HepG2 (cell line): ENCODE measurements around the gene LOXL4. TPM values are rescaled to one million over a fixed set of nuclear protein-coding genes. Genes with fewer than 3 reads are reported as not detected.

ENCODE experiments used
- ARNT ChIP-seq: fragments of 450-650 bp; IDR thresholded peaks from 2 replicates; pipeline ENCODE4 v1.6.1; 2017
- CREM ChIP-seq, 2 experiments: sonication (generic) in 1 of 2; formaldehyde crosslinking in 1 of 2; IDR thresholded peaks; 2 replicates each; pipeline versions ENCODE4 v1.4.0 to v1.6.1; 2016 to 2020; ENCODE audit warnings: antibody characterized with exemption in 1 of 2, mild to moderate bottlenecking in 1 of 2, missing genetic modification reagents in 1 of 2
- HMG20A ChIP-seq: IDR thresholded peaks from 2 replicates; pipeline ENCODE4 v1.6.1; 2016; ENCODE audit warnings: borderline replicate concordance
- HOXA3 ChIP-seq: sonication (generic); formaldehyde crosslinking; IDR thresholded peaks from 2 replicates; pipeline ENCODE4 v1.5.0; 2020; ENCODE audit warnings: missing genetic modification reagents
- HOXA7 ChIP-seq: sonication (generic); formaldehyde crosslinking; IDR thresholded peaks from 2 replicates; pipeline ENCODE4 v1.8.1; 2022; ENCODE audit warnings: mild to moderate bottlenecking, missing genetic modification reagents, moderate library complexity
- KDM4B ChIP-seq: sonication (generic); formaldehyde crosslinking; IDR thresholded peaks from 2 replicates; pipeline ENCODE4 v1.4.0; 2020; ENCODE audit warnings: missing genetic modification reagents
- KLF13 ChIP-seq: sonication (generic); formaldehyde crosslinking; IDR thresholded peaks from 2 replicates; pipeline ENCODE4 v1.4.0; 2020; ENCODE audit warnings: mild to moderate bottlenecking, missing genetic modification reagents
- NCOR1 ChIP-seq: fragments of 200-600 bp; sonication (generic); IDR thresholded peaks from 2 replicates; pipeline ENCODE4 v1.7.0; 2017; ENCODE audit warnings: antibody characterized with exemption, low read length, borderline replicate concordance
- NR2F1 ChIP-seq, 2 experiments: fragments of 450-650 bp in 1 of 2; formaldehyde crosslinking in 1 of 2; IDR thresholded peaks; 2 replicates each; pipeline versions ENCODE4 v1.5.0 to v1.6.1; 2016 to 2020; ENCODE audit warnings: mild to moderate bottlenecking in 1 of 2, missing compliant biosample characterization in 1 of 2, missing genetic modification reagents in 1 of 2, moderate library complexity in 1 of 2
- PAWR ChIP-seq: sonication (generic); formaldehyde crosslinking; IDR thresholded peaks from 2 replicates; pipeline ENCODE4 v1.4.0; 2020; ENCODE audit warnings: missing genetic modification reagents, mild to moderate bottlenecking, borderline replicate concordance
- PHF20 ChIP-seq: sonication (generic); formaldehyde crosslinking; IDR thresholded peaks from 2 replicates; pipeline ENCODE4 v1.5.0; 2020; ENCODE audit warnings: mild to moderate bottlenecking, missing genetic modification reagents
- RBAK ChIP-seq: sonication (generic); formaldehyde crosslinking; IDR thresholded peaks from 2 replicates; pipeline ENCODE4 v1.5.1; 2020; ENCODE audit warnings: mild to moderate bottlenecking, missing genetic modification reagents
- RORA ChIP-seq: sonication (generic); formaldehyde crosslinking; IDR thresholded peaks from 2 replicates; pipeline ENCODE4 v1.5.0; 2020; ENCODE audit warnings: mild to moderate bottlenecking, missing genetic modification reagents, moderate library complexity
- SIN3B ChIP-seq: fragments of 150-350 bp; IDR thresholded peaks from 2 replicates; pipeline ENCODE4 v1.6.1; 2014; ENCODE audit warnings: low read length
- SIX4 ChIP-seq: sonication (generic); formaldehyde crosslinking; IDR thresholded peaks from 2 replicates; pipeline ENCODE4 v1.4.0; 2020; ENCODE audit warnings: missing genetic modification reagents
- SNRNP70 ChIP-seq: fragments of 200-400 bp; formaldehyde crosslinking; IDR thresholded peaks from 2 replicates; pipeline ENCODE4 v1.6.1; 2017; ENCODE audit warnings: mild to moderate bottlenecking, low read depth, low read length, moderate library complexity
- SOX5 ChIP-seq: IDR thresholded peaks from 2 replicates; pipeline ENCODE4 v1.6.1; 2016; ENCODE audit warnings: borderline replicate concordance
- SOX6 ChIP-seq, 2 experiments: fragments of 450-650 bp in 1 of 2; sonication (generic) in 1 of 2; formaldehyde crosslinking in 1 of 2; IDR thresholded peaks; 2 replicates each; pipeline versions ENCODE4 v1.4.0 to v1.6.1; 2017 to 2020; ENCODE audit warnings: antibody characterized with exemption in 1 of 2, mild to moderate bottlenecking in 1 of 2, missing genetic modification reagents in 1 of 2
- SP1 ChIP-seq, 2 experiments: fragments of 450-650 bp in 1 of 2; sonication (generic) in 1 of 2; formaldehyde crosslinking in 1 of 2; IDR thresholded peaks; 2 replicates each; pipeline versions ENCODE4 v1.4.0 to v1.6.1; 2016 to 2020; ENCODE audit warnings: missing genetic modification reagents in 1 of 2
- U2AF1 ChIP-seq: fragments of 200-400 bp; formaldehyde crosslinking; optimal IDR thresholded peaks from 2 replicates; pipeline ENCODE3; 2017; ENCODE audit warnings: mild to moderate bottlenecking, low read depth, low read length
- ZNF383 ChIP-seq: sonication (generic); formaldehyde crosslinking; IDR thresholded peaks from 2 replicates; pipeline ENCODE4 v1.4.0; 2020; ENCODE audit warnings: missing genetic modification reagents, mild to moderate bottlenecking, borderline replicate concordance
- ZNF432 ChIP-seq: sonication (generic); formaldehyde crosslinking; IDR thresholded peaks from 2 replicates; pipeline ENCODE4 v1.5.0; 2020; ENCODE audit warnings: missing genetic modification reagents, mild to moderate bottlenecking, borderline replicate concordance
- ZNF564 ChIP-seq: sonication (generic); formaldehyde crosslinking; IDR thresholded peaks from 2 replicates; pipeline ENCODE4 v1.8.1; 2023; ENCODE audit warnings: mild to moderate bottlenecking, missing genetic modification reagents
- ZNF703 ChIP-seq: sonication (generic); formaldehyde crosslinking; IDR thresholded peaks from 2 replicates; pipeline ENCODE4 v1.5.1; 2020; ENCODE audit warnings: missing genetic modification reagents, mild to moderate bottlenecking, moderate library complexity, borderline replicate concordance
- ZNF749 ChIP-seq: sonication (generic); formaldehyde crosslinking; IDR thresholded peaks from 2 replicates; pipeline ENCODE4 v1.8.0; 2022; ENCODE audit warnings: mild to moderate bottlenecking, missing genetic modification reagents, moderate library complexity, borderline replicate concordance
- polyA plus RNA-seq, 8 experiments: library from polyadenylated mRNA; depleted of rRNA in 3 of 8; stranded (reverse) in 7 of 8; unstranded in 1 of 8; fragments of >200 nt; fragmentation: Illumina TruSeq in 4 of 8; extraction: Trizol in 4 of 8; gene quantifications; 2 replicates each; pipeline versions ENCODE4 v1.2.1 to v1.2.3, GENCODE V29; 2011 to 2016; ENCODE audit warnings: low read depth in 4 of 8, missing spikeins in 1 of 8, mixed read lengths in 1 of 8; ENCODE audit not compliant: insufficient read depth in 1 of 8
- total RNA-seq, 5 experiments: library from RNA; depleted of rRNA; stranded (reverse); fragments of >200 nt; fragmentation: Illumina TruSeq; extraction: Trizol; gene quantifications; 2 replicates each; pipeline ENCODE4 v1.2.3, GENCODE V29; 2016; ENCODE audit warnings: low read depth in 1 of 5
- TF ChIP-seq, protein P1 (sequence below): sonication (generic); formaldehyde crosslinking; IDR thresholded peaks from 2 replicates; pipeline ENCODE4 v1.4.0; 2020; ENCODE audit warnings: missing genetic modification reagents
- TF ChIP-seq, protein P2 (sequence below): IDR thresholded peaks from 2 replicates; pipeline ENCODE4 v1.4.0; 2020; ENCODE audit warnings: mild to moderate bottlenecking, missing genetic modification reagents

The LOXL4 gene
- total and polyA plus RNA-seq, 2 of the 13 experiments (the other 11 are each of a cell fraction or from before 2014, with no cell fraction given): 8.8 to 21.1 TPM

DNA sequence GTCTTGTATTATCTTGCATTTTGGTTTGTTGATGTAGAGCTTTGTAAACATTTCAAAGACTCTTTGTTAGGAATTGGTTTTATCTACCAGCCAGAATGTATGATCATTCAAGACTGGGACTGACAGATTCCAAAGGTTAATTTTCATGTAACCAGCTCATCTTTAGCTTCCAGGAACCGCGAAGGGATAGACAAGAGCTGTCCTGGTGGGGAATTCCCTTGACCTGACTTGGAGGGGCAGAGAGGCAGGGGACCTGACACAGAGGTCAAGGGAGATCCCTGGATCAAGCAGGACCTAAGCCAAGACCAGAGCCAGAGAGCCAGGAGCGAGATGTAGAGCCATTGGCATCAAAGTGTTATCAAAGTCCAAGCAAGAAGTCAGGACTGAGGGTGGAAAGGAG, 6.6 kb upstream of the LOXL4 start (continued):
- TF ChIP-seq KLF13 (CRISPR knock-in tag): no peak
- no peak for TF ChIP-seq ZNF383 (CRISPR knock-in tag)
- no peak for TF ChIP-seq KDM4B
- TF ChIP-seq, protein P1, sequence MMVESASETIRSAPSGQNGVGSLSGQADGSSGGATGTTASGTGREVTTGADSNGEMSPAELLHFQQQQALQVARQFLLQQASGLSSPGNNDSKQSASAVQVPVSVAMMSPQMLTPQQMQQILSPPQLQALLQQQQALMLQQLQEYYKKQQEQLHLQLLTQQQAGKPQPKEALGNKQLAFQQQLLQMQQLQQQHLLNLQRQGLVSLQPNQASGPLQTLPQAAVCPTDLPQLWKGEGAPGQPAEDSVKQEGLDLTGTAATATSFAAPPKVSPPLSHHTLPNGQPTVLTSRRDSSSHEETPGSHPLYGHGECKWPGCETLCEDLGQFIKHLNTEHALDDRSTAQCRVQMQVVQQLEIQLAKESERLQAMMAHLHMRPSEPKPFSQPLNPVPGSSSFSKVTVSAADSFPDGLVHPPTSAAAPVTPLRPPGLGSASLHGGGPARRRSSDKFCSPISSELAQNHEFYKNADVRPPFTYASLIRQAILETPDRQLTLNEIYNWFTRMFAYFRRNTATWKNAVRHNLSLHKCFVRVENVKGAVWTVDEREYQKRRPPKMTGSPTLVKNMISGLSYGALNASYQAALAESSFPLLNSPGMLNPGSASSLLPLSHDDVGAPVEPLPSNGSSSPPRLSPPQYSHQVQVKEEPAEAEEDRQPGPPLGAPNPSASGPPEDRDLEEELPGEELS (CRISPR knock-in tag): 0 out of 2 replicates have a peak, but pooled peaks have one; percentile 12
- no peak for TF ChIP-seq PAWR
- TF ChIP-seq NCOR1: no peak
- TF ChIP-seq RORA (CRISPR knock-in tag): no peak
- peak in 1 of 2 experiments; percentile 30; a peak in 1 of 4 replicates for TF ChIP-seq NR2F1 (CRISPR knock-in tag; IDR thresholded peaks at IDR 0.05)
- no peak for TF ChIP-seq CREM (IDR thresholded peaks at IDR 0.05)
- no peak for TF ChIP-seq CREM (CRISPR knock-in tag; IDR thresholded peaks at IDR 0.05)
- TF ChIP-seq HOXA7 (CRISPR knock-in tag): no peak
- no peak for TF ChIP-seq SOX6 (IDR thresholded peaks at IDR 0.05)
- TF ChIP-seq SOX6 (CRISPR knock-in tag; IDR thresholded peaks at IDR 0.05): peak; percentile 37; the same call in 1 of the 2 replicates
- no peak for TF ChIP-seq ARNT
- 0 out of 2 replicates have a peak, but pooled peaks have one; percentile 22 for TF ChIP-seq HMG20A
- no peak for TF ChIP-seq ZNF703 (CRISPR knock-in tag)
- no peak for TF ChIP-seq RBAK (CRISPR knock-in tag)
- no peak for TF ChIP-seq ZNF432
- TF ChIP-seq SOX5 (CRISPR knock-in tag): 0 out of 2 replicates have a peak, but pooled peaks have one; percentile 30
- TF ChIP-seq SIX4 (CRISPR knock-in tag): no peak
- no peak for TF ChIP-seq U2AF1
- TF ChIP-seq ZNF749 (CRISPR knock-in tag): no peak
- TF ChIP-seq HOXA3 (CRISPR knock-in tag): no peak
- TF ChIP-seq ZNF564 (CRISPR knock-in tag): no peak
- TF ChIP-seq, protein P2, sequence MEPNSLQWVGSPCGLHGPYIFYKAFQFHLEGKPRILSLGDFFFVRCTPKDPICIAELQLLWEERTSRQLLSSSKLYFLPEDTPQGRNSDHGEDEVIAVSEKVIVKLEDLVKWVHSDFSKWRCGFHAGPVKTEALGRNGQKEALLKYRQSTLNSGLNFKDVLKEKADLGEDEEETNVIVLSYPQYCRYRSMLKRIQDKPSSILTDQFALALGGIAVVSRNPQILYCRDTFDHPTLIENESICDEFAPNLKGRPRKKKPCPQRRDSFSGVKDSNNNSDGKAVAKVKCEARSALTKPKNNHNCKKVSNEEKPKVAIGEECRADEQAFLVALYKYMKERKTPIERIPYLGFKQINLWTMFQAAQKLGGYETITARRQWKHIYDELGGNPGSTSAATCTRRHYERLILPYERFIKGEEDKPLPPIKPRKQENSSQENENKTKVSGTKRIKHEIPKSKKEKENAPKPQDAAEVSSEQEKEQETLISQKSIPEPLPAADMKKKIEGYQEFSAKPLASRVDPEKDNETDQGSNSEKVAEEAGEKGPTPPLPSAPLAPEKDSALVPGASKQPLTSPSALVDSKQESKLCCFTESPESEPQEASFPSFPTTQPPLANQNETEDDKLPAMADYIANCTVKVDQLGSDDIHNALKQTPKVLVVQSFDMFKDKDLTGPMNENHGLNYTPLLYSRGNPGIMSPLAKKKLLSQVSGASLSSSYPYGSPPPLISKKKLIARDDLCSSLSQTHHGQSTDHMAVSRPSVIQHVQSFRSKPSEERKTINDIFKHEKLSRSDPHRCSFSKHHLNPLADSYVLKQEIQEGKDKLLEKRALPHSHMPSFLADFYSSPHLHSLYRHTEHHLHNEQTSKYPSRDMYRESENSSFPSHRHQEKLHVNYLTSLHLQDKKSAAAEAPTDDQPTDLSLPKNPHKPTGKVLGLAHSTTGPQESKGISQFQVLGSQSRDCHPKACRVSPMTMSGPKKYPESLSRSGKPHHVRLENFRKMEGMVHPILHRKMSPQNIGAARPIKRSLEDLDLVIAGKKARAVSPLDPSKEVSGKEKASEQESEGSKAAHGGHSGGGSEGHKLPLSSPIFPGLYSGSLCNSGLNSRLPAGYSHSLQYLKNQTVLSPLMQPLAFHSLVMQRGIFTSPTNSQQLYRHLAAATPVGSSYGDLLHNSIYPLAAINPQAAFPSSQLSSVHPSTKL (CRISPR knock-in tag): peak; percentile 26; the same call in 1 of the 2 replicates
- TF ChIP-seq SP1 (IDR thresholded peaks at IDR 0.05): no peak
- no peak for TF ChIP-seq SP1 (CRISPR knock-in tag; IDR thresholded peaks at IDR 0.05)
- TF ChIP-seq SNRNP70: no peak
- TF ChIP-seq SIN3B: no peak
- no peak for TF ChIP-seq PHF20 (CRISPR knock-in tag)
